GM18499 (cell line): Measurements from ENCODE around the gene CLPSL2.

Experiments used
- ATAC-seq: cut with Tn5 transposase; IDR thresholded peaks from one replicate; pipeline ENCODE4 v1.9.1; 2021; ENCODE audit warnings: moderate number of reproducible peaks; ENCODE audit not compliant: insufficient read depth, unreplicated experiment

CLPSL2 gene

GRCh38 chr6:35745509-35745908, 30.9 kb upstream of the CLPSL2 start:
- no peak for ATAC-seq

DNA sequence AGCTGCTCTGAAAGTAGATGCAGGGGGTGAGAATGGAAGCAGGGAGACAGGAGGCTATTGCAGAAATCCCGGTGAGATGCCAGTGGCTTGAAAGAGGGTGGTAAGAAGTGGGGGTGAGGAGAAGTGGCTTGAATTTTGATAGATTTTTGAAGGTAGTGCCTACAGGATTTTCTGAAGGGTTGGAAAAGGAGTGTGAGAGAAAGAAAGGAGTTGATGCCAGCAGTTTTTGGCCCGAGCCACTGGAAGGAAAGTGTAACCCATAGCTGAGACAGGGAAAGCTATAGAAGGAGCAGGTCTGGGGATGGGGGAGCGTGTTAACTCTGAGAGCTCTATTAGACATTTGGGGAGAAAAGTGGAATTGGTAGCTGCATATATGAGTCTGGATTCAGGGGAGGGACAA, 29.9 kb upstream of the CLPSL2 start:
- no peak for ATAC-seq

DNA sequence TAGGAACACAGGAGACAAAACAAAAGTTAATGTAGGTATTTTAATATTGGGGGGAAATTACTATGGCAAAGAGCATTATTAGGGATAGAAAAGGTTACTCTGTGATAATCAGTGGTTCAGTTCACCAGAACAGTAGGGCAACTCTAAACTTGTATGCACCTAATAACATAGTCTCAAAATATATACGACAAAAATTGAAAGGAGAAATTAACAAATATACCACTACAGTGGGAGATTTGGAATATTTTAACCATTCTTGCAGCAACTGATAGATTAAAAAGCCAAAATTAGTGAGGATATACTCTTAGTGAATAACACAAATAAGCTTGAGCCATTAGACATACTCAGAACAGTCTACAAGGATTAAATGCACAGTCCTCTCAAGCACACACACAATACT, 28.5 kb upstream of the CLPSL2 start:
- ATAC-seq = no peak

- ATAC-seq = no peak
Observed at GRCh38 chr6:35750557-35750956, 25.8 kb upstream of the CLPSL2 start.

DNA sequence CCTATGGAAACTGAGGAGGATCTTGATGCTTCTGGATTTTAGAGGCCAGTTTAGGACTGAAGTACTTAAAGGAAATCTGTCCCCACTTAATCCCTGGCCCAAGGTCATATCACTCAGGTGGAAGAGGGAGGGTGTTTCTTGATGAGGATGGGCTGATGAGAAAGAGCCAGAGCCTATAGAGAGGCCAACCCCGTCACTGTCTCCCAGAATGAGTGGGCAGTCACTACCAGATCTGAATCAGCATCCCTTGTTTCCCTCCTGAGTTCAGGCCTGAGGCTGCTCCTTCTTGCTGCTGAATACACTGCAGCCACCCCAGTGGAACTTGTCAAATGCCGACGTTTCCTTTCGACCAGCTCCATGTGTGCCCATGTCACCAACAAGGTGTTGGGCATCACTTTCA, 24.8 kb upstream of the CLPSL2 start:
- ATAC-seq = no peak

- ATAC-seq = no peak
Observed at GRCh38 chr6:35752330-35752729, 24.1 kb upstream of the CLPSL2 start.

- ATAC-seq = no peak
Observed at GRCh38 chr6:35754452-35755277, 21.7 kb upstream of the CLPSL2 start.

- ATAC-seq = no peak
Observed at GRCh38 chr6:35755278-35755924, 21.0 kb upstream of the CLPSL2 start.

DNA sequence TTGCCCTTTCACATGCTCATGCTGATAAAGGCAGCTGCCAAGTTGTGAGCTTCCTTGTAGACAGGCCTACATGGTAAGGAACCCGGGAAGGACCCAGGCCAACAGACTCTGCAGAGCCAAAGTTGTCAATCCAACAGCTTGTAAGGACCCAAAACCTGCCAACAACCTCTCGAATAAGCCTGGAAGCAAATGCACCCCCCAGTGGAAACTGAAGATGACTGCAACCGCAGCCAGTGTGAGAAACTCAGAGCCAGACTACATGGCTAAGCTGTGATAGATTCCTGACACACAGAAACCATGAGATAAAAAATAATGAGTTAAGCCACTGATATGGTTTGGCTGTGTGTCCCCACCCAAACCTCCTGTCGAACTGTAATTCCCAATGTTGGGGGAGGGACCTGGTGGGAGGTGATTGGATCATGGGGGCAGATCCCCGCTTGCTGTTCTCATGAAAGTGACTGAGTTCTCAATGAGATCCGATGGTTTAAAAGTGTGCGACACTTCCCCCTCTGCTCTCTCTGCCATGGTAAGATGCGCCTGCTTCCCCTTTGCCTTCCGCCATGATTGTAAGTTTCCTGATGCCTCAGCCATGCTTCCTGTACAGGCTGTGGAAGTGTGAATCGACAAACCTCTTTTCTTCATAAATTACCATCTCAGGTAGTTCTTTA, 18.8 kb upstream of the CLPSL2 start:
- no peak for ATAC-seq

DNA sequence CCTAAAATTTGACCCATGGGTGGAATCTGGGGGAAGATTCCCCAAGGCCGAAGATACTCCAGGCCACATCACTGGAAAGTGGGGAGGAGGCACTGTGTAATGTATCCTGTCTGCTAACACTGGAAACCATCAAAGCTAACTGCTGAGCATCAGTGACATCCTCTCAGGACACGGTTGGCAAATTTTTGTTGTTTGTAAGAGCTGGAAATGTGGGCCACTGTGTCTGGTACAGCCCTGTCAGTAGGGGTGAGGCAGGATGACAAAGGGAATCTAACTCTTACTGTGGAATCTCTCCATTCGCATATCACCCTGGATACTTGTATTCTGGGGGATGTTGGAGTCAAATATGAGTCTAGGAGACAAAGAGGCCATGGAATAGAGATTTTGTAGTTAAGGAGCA, 17.0 kb upstream of the CLPSL2 start:
- ATAC-seq = no peak

- ATAC-seq = no peak
Observed at GRCh38 chr6:35765739-35766138, 10.7 kb upstream of the CLPSL2 start.

DNA sequence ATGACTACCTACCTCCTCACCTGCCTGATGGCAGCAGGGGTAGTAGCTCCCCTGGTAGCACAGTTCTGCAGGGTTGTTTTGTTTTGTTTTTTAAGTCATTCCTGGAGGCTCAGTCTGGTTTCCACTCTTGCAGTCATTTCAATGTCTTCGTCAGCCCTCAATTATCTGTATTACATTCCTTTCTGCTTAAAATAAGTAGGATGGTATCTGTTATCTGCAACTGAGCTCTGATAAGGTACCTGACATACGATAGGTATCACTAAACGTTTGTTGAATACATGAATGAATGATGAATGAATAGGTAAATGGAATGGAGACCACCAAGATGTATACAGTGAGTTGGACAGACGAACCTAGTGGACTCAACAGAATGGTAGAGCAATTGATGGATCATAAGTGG, 7.2 kb upstream of the CLPSL2 start:
- ATAC-seq = no peak

DNA sequence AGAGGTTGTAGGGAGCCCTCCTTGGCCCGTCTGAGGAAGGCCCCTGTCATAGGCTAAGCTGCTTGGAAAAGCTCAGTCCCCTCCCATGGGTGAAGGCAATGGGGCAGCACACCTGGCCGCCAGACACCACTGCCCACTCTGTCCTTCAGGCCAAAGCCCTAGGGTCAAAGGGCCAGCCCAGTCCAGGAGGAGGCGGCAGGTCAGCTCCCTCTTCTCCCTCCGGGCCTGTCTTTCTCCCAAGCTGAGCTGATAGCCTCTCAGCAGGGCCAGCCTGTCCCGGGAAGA, 5.1 kb upstream of the CLPSL2 start:
- no peak for ATAC-seq

GRCh38 chr6:35774116-35774794, 2.1 kb upstream of the CLPSL2 start:
- ATAC-seq = no peak

- no peak for ATAC-seq
Observed at GRCh38 chr6:35775031-35775430, 1.4 kb upstream of the CLPSL2 start.

DNA sequence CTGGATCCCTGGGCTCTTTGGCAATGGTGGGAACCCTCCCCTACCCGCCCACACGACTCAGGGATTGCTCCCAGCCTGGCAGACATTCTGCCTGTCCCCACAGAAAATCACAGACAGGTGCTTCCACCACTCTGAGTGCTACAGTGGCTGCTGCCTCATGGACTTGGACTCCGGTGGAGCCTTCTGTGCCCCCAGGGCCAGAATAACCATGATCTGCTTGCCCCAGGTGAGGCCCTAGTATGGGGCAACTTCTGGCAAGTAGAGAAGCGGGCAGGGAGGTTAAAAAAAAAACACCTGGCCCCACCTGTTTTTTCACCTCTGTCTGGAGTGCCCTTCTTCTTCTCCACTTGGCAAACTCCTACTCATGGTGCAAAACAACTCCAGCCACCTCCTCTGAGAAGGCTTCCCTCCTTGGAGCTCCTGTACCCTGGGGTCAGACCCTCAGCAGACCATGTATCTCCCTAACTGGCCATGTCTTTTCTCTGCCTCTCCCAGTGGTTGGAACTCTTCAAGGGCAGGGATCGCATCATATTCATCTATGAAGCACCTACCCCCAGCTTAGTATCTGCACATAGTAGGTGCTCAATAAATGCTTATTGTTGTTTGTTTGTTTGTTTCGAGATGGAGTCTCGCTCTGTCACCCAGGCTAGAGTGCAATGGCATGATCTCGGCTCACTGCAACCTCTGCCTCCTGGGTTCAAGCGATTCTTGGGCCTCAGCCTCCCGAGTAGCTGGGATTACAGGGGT, 1.1 kb downstream of the CLPSL2 start:
- no peak for ATAC-seq

DNA sequence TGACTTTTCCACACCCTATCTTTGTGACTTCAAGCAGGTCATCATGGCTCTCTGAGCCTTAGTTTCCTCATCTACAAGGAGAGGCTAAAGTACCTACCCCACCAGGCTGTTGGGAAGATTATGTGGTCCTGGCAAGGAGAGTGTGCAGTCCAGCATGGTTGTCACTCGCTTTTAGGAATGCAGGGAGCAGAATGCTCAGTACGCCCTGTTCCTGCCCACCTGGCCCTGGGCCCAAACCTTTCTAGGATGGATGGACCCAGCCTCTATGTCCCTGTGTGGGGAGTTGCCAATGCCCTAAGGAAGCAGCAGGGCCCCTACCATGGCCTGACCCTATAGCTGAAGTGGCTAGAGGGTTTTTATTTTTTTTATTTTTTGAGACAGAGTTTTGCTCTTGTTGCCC, 2.0 kb downstream of the CLPSL2 start:
- ATAC-seq = no peak

DNA sequence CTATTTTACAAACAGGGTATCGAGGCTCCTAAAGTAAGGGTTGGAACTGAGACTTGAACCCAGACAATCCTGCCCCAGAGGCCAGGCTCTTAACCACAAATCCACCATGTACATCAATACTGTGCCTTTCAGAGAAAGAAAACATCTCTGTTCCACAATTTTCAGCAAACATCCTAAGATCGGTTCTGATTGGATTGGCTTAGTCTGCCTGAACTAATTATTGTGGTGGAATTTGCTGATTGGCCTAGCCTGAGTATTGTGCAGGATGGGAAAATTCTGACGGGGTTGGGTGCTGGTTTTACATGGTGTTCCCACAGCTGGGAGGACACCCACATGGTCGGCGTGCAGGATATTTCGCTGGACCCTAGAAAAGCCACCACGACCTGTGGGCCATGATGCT, 4.3 kb downstream of the CLPSL2 start, which contains the start of gene CLPSL1:
Gene CLPSL1 (plus strand): TSS at position 301 of the 400 bp plus-strand sequence. CDS start 92 bp downstream, at position 393.
- ATAC-seq = no peak

DNA sequence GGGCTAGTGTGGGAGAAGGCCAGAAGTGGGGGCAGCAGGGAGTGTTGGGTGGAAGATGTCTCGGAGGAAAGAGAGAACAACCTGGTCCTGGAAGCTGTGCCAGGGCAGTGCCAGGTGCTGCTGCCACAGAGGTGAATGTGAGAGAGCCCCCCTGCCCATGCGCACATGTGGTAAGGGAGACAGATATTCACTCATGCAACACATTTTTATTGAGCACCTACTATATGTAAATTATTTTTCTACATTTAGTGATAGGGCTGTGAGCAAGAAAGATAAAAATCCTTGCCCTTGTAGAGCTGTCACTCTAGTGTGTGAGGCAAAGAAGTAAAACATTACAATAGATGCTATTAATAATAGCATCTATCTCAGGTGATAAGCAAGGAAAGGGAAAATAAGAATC, 4.9 kb downstream of the CLPSL2 start:
- no peak for ATAC-seq

- no peak for ATAC-seq
Observed at GRCh38 chr6:35782424-35782823, 6.0 kb downstream of the CLPSL2 start.
